T-helper 22 cell (primary cell): Measurements from ENCODE around the gene FAM110D.

Source experiments
- DNase-seq: peaks from one replicate; pipeline ENCODE4 v3.0.0-alpha.2; 2020; ENCODE audit warnings: low read depth

Gene FAM110D

GRCh38 chr1:26163684-26164035 lies 4.8 kb downstream of the FAM110D start:
- no peak for DNase-seq

DNA sequence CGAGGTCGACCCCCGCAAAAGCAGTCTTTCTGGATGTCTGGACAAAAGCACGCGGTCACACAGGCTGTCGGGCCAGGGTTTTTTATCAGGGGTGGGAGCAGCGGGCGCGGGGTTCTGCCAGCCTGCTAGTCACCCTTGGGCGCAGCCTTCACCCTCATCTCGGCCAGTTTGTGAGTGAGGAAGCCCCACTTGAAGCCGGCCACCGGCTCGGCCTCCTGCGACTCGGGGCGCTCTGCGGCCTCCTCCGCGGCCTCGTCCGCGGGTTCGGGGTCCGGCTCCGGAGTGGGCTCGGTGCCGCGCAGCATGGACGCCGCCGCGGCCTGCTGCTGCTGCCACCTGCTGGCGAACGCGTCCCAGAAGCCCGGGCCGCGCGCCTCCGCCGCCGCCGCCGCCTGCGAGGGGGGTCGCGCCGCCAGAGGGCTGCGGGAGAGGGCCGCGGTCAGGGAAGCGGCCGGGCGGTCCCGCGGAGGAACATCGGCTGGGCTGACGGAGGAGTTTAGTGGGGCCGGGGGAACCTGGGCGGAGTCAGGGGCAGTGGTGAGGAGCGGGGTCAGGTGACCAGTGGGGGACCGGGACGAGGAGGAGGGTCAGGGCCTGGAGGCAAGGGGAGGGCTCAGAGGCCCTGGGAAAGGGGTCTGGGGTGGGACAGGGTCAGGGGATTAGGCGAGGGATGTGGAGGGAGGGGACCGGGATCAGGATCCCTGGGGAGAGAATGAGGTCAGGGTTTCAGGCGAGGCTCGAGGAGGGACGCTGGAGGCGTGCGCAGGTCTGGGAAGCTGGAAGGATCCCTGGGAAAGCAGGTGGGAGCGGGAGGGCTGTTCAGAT lies 5.4 kb downstream of the FAM110D start:
- no peak for DNase-seq

GRCh38 chr1:26164861-26165842 lies 6.3 kb downstream of the FAM110D start:
- no peak for DNase-seq

GRCh38 chr1:26166719-26167281 lies 7.9 kb downstream of the FAM110D start:
- DNase-seq, result no peak

DNA sequence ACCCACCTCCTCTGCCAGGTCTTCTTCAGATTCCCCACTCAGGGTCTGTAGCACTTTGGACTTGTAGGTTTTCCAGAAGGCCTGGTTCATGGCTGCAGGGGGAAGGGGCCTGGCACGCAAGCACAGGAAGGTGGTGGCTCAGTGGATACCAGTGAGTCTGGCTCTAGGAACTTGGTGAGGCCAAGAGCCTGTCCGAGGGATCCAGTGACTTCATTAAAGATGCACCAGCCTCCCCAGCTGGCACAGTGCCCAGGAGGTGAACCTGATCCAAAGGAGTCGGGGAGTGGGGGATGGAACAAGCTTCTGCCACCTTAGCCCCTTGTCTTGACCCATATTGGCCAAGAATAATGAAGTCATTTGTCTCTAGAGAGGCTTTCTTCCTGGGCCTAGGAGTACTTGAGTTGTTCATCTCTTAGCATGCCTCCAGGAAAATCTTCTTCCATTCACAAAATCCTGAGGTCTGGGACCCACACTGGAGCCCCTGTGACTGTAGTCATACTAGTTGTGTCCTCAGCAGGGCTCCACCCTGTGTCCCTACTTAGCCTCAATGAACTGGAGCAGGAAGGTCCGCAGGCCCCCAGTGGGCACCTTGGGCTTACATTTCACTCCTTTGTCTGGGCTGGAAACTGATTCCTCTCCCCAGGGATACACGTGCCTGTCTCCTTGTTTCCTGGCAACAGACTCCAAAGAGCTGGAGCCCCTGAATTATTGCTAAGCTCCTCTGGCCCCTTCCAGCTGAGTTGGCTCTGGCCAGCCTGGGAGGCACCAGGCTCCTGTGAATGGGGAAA lies 9.7 kb downstream of the FAM110D start, which contains the start of gene C1orf232:
Gene C1orf232, minus strand, starts transcription at position 554 of the 788 bp plus-strand sequence. Its CDS starts 464 bp downstream, at position 90.
- no peak for DNase-seq

GRCh38 chr1:26169198-26169554 lies 10.3 kb downstream of the FAM110D start:
- no peak for DNase-seq

- DNase-seq, result peak; percentile 64
Observed at GRCh38 chr1:26169669-26170471, 11.0 kb downstream of the FAM110D start, which contains the start of gene ZNF593. Gene ZNF593 (plus strand): TSS chr1:26169908. CDS start chr1:26169984, 76 bp downstream.

GRCh38 chr1:26170472-26170821 lies 11.6 kb downstream of the FAM110D start:
- no peak for DNase-seq

DNA sequence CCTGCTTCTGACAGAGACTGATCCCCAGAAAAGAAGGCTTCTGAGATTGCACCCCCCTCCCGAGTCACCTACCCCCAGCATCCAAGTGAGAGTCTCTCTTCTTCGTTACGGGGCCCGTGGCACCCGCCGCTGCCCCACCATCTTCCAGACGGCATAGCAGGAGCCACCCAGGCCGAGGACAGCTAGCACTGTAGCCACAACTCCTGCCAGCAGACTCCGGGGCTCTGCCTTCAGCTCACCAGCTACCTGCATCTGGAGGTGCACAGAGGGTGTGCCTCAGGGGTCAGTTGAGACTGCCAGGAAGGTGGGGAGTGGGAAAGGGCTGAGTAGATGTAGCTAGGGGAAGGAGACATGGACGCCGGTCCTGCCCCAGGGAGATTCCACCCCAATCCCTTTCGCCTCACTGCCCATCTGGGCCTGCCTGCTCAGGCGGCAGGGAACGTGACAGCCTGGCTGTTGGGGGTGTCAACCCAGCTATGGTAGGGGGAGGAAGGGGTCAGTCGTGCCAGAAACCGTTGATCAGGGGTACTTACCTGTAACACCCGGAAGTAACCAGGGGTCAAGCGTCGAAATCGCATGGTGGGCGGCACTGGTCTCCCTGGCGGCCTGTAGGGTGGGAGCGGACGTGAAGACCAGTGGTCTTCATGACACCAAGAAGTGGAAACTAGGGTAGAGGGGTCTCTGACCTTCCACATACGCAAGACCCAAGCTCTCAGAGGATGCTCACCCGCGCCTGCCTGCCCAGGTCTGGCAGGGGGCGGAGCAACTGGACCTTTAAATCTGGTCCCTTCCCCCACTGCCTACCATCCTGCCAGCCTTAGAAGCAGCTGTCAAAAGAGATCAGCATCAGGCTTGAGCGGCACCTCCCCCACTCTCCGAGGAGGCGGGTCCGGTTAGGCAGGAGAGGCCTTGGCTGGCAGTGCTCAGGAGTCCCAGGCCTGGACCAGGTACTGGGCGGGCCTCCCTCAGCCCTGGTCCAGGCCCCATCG lies 12.5 kb downstream of the FAM110D start, which contains the start of gene ZNF593OS:
Gene ZNF593OS, minus strand, starts transcription at position 749 of the 989 bp plus-strand sequence. Its CDS starts 171 bp downstream, at position 578.
- no peak for DNase-seq

DNA sequence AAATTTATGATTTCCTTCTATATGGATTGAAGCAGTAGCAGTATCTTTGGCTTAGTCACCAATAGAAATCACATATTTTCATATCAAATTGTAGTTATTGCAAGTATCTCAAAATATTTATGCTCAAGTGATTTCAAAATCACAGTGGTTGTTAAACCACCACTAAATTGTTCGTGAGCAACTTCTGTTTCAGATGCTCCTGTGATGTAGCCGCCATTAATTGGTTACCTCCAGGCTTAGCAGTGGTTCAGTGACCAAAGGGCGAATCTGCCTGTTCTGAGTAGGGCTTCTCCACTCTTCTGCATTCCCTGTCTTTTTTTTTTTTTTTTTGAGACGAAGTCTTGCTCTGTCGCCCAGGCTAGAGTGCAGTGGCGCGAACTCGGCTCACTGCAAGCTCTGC lies 16.5 kb downstream of the FAM110D start:
- DNase-seq, result no peak

DNA sequence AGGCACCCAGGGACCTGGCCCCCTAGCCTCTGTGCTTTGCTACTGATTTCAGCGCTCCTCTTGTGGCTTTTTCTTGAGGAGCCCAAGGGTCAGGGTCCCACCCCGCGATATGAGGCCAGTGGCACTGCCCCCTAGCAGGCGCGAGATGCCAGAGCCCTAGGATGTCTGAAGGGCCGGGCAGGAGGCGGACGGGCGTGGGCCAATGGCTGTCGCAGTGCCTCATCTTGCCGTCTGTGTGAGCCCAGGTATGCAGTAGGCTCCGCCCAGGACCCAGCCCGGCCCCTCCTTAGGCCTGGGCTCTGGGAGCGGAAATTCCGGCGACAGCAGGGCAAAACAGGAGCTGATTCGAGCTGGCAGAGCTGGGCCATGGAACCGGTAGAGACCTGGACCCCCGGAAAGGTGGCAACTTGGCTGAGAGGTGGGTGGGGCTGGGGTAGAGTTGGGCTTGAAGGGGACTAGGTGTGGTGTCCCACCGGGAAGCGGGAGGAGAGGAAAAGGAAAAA lies 18.4 kb downstream of the FAM110D start, which contains the start of gene CNKSR1:
Gene CNKSR1, plus strand, starts transcription at position 310 of the 503 bp plus-strand sequence. Its CDS starts 57 bp downstream, at position 367.
- no peak for DNase-seq

DNA sequence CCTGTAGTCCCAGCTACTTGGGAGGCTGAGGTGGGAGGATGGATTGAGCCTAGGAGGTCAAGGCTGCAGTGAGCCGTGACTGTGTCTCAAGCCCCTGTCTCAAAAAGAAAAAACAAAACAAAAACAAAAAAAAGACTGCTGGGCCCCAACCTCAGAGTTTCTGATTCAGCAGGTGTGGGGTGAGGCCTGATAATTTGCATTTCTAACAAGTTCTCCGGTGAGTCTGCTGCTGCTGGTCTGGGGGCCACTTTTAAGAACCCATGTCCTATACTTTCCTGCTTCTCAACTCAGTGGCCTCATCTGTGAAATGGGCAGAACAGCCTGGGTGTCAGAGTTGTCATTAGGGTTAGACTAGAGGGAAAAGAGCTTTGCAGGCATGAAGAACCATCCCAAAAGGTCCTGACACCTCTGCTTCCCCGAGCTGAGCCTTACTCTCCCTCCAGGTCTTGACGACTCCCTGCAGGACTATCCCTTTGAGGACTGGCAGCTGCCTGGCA lies 21.2 kb downstream of the FAM110D start:
- no peak for DNase-seq

- no peak for DNase-seq
Observed at GRCh38 chr1:26181586-26182382, 22.9 kb downstream of the FAM110D start.

DNA sequence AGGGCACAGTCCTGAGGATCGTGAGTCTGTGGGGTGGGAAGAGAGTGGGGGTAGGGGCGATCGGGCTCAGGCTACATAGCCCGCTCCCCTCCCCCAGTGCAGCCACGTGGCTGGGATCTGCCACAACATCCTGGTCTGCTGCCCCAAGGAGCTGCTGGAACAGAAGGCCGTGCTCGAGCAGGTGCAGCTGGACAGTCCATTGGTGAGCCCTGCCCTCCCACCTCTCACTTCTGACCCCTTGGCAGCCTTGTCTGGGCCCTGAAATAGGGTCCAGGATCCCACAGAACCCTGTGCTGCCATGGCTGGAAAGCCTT lies 23.5 kb downstream of the FAM110D start:
- DNase-seq, result no peak

- DNase-seq, result no peak
Observed at GRCh38 chr1:26184086-26184485, 25.2 kb downstream of the FAM110D start.

DNA sequence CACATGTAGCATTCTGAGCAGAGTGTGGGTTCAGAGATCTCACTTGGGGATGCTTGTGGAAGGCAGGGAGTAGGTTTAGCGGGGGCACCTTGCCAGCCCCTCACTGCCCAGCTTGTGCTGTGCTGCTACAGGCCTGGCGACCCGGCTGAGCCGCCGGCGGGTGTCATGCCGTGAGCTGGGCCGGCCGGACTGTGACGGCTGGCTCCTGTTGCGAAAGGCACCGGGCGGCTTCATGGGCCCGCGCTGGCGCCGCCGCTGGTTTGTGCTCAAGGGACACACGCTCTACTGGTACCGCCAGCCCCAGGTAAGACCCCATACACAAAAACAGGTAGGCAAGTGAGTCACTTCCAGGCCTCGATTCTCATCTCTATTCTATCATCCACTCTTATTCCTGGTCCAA lies 26.0 kb downstream of the FAM110D start:
- DNase-seq, result no peak

DNA sequence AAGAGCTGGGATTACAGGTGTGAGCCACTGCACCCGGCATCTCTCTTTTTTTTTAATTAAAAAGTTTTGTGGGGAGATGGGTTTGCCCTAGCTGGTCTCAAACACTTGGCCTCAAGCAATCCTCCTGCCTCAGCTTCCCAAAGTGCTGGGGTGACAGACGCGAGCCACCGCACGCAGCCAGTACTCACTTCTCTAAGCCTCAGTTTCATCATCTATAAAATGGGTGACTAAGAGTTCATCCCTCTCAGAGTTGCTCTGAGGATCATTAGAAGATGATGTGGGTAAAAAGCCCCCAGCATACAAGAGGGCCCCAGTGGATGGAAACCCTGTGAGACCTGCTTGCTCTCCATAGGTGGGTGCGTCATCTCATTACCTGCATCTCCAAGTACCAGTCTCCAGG lies 29.0 kb downstream of the FAM110D start:
- no peak for DNase-seq

- DNase-seq, result no peak
Observed at GRCh38 chr1:26188477-26188876, 29.6 kb downstream of the FAM110D start.
